PC-9 (cell line): ENCODE data around the gene TMA7B. TPM values are rescaled to one million over a fixed set of nuclear protein-coding genes. Genes with fewer than 3 reads are reported as not detected.

ENCODE experiments used
- BruUV-seq: library from RNA; stranded (reverse); fragments of 400-500 nt; replicated peaks from 2 replicates; lab custom pipeline; 2021; lab: Mats Ljungman, UMichigan
- CTCF ChIA-PET: fragments of 300-600 bp; sonication (Branson Sonifier 250); formaldehyde crosslinking; loops from one replicate; lab custom pipeline; 2022; ENCODE audit warnings: antibody characterized with exemption; lab: Charles Lee
- POLR2A ChIA-PET: fragments of 300-600 bp; sonication (Branson Sonifier 250); formaldehyde crosslinking; loops from one replicate; lab custom pipeline; 2022; ENCODE audit warnings: antibody characterized with exemption; ENCODE audit not compliant: unreplicated experiment; lab: Charles Lee
- DNase-seq, 2 experiments: peaks; one replicate each; pipeline versions ENCODE4 v3.0.0 to v3.0.0-alpha.2; 2015 to 2022; ENCODE audit warnings: mixed read lengths in 1 of 2
- H2AFZ ChIP-seq: fragments of 200-600 bp; sonication (generic); 2 replicates; pipeline ENCODE4 v1.8.1; 2017; ENCODE audit warnings: antibody characterized with exemption
- H3F3A ChIP-seq: fragments of 200-600 bp; sonication (generic); 2 replicates; pipeline ENCODE4 v1.8.1; 2017; ENCODE audit warnings: antibody characterized with exemption, mild to moderate bottlenecking, low read depth; ENCODE audit not compliant: insufficient read depth
- H3K27ac ChIP-seq: fragments of 200-600 bp; sonication (generic); 2 replicates; pipeline ENCODE4 v1.6.1; 2016; ENCODE audit warnings: mixed run types
- H3K27me3 ChIP-seq: fragments of 200-600 bp; sonication (generic); 2 replicates; pipeline ENCODE4 v1.6.1; 2016; ENCODE audit warnings: low read depth, mixed run types; ENCODE audit not compliant: insufficient read depth
- H3K36me3 ChIP-seq: fragments of 200-600 bp; sonication (generic); 2 replicates; pipeline ENCODE4 v1.6.1; 2016; ENCODE audit warnings: low read depth, mixed run types
- H3K4me1 ChIP-seq: fragments of 200-600 bp; sonication (generic); replicated peaks from 2 replicates; pipeline ENCODE4 v1.6.1; 2016; ENCODE audit warnings: mixed run types; ENCODE audit not compliant: insufficient read depth
- H3K4me2 ChIP-seq: fragments of 200-600 bp; sonication (generic); 2 replicates; pipeline ENCODE4 v1.6.1; 2017; ENCODE audit warnings: mixed run types
- H3K4me3 ChIP-seq: fragments of 200-600 bp; sonication (generic); 2 replicates; pipeline ENCODE4 v1.6.1; 2016; ENCODE audit warnings: mixed run types
- H3K79me2 ChIP-seq: fragments of 200-600 bp; sonication (generic); 2 replicates; pipeline ENCODE4 v1.6.1; 2017; ENCODE audit warnings: low read depth, mixed run types
- H3K9me2 ChIP-seq: fragments of 200-600 bp; sonication (generic); 2 replicates; pipeline ENCODE4 v1.8.1; 2017; ENCODE audit warnings: mild to moderate bottlenecking; ENCODE audit not compliant: insufficient read depth
- H3K9me3 ChIP-seq: fragments of 200-600 bp; sonication (generic); 2 replicates; pipeline ENCODE4 v1.8.1; 2016; ENCODE audit warnings: low read depth; ENCODE audit not compliant: insufficient read depth
- H4K20me1 ChIP-seq: fragments of 200-600 bp; sonication (generic); 2 replicates; pipeline ENCODE4 v1.8.1; 2017; ENCODE audit not compliant: insufficient read depth
- CTCF ChIP-seq: fragments of 200-600 bp; sonication (generic); conservative IDR thresholded peaks from 2 replicates; pipeline ENCODE4 v1.6.1; 2017; ENCODE audit warnings: mixed run types, antibody characterized with exemption, mild to moderate bottlenecking, moderate library complexity
- EZH2 ChIP-seq: fragments of 200-600 bp; sonication (generic); IDR thresholded peaks from 2 replicates; pipeline ENCODE4 v1.8.0; 2017; ENCODE audit warnings: antibody characterized with exemption, low read depth
- intact Hi-C: fragments of 100-400 bp; cut with micrococcal nuclease; formaldehyde crosslinking; loops from one replicate; pipeline ENCODE4 v1.10.0; 2022; ENCODE audit not compliant: unreplicated experiment
- total RNA-seq: library from RNA; stranded (reverse); gene quantifications from 2 replicates; pipeline ENCODE4 v1.2.3, GENCODE V29; 2021

Gene TMA7B
- total RNA-seq, 1 experiment from 2014 or later = not detected

- H3K27ac ChIP-seq = no peak overlapping the region
- H3K9me2 ChIP-seq = no peaks in the 10 kb centered on the region
- no peak overlapping the region for H3K4me2 ChIP-seq
- ChIA-PET POLR2A (no interaction called here), CTCF (no interaction called here)
- no peaks in the 10 kb centered on the region for H3K36me3 ChIP-seq
- TF ChIP-seq CTCF = no peak
- TF ChIP-seq EZH2 = no peak
- no peaks in the 10 kb centered on the region for H3K9me3 ChIP-seq
- DNase-seq = no peak
- intact Hi-C loops = no loop called here
- BruUV-seq = no TSS peak
- no peaks in the 10 kb centered on the region for H3F3A ChIP-seq
- no peak overlapping the region for H2AFZ ChIP-seq
- H4K20me1 ChIP-seq = no peaks in the 10 kb centered on the region
- H3K4me1 ChIP-seq = no peaks in the 10 kb centered on the region
- no peak overlapping the region for H3K4me3 ChIP-seq
- peaks cover 87% of the 10 kb centered on the region for H3K27me3 ChIP-seq
- no peaks in the 10 kb centered on the region for H3K79me2 ChIP-seq
These were observed 40.0 kb upstream of the TMA7B start for GRCh38 chr22:39920134-39920743.

DNA sequence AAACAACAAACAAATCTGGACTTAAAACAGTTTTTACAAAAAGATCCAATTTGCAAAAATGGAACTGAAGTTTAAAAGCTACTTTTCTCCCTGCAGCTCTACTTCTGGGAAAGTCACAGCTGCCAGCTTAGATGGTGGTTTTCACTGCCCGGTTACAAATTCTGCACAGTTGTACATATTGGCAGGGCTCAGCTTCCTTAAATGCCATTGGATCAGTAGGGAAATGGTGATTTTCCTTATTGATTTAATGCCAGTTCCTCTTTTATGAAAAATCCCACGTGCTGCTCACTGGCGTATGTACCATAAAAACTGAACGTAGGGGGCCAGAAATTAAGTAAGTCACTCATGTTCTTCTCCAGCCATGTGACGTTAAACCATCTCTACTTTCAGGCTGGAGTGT lies 36.5 kb upstream of the TMA7B start:
- H3K4me1 ChIP-seq = no peaks in the 10 kb centered on the region
- intact Hi-C loops = no loop called here
- CTCF ChIA-PET = no interaction called here
- no peak overlapping the region for H2AFZ ChIP-seq
- H3K4me3 ChIP-seq = no peak overlapping the region
- no peak for DNase-seq
- H3K36me3 ChIP-seq = no peaks in the 10 kb centered on the region
- POLR2A ChIA-PET = interaction anchor here (0.7 to 0.8 kb wide), 2 partner anchors 713 to 1224 kb away, joined by 3 read pairs; no protein-coding TSS in a partner anchor
- H3K79me2 ChIP-seq = no peaks in the 10 kb centered on the region
- no TSS peak for BruUV-seq
- H3F3A ChIP-seq = no peaks in the 10 kb centered on the region
- no peak overlapping the region for H3K27ac ChIP-seq
- no peaks in the 10 kb centered on the region for H3K9me2 ChIP-seq
- H3K27me3 ChIP-seq = peaks cover 93% of the 10 kb centered on the region
- H3K4me2 ChIP-seq = no peak overlapping the region
- H4K20me1 ChIP-seq = no peaks in the 10 kb centered on the region
- no peaks in the 10 kb centered on the region for H3K9me3 ChIP-seq
- TF ChIP-seq EZH2 = no peak
- TF ChIP-seq CTCF = no peak

DNA sequence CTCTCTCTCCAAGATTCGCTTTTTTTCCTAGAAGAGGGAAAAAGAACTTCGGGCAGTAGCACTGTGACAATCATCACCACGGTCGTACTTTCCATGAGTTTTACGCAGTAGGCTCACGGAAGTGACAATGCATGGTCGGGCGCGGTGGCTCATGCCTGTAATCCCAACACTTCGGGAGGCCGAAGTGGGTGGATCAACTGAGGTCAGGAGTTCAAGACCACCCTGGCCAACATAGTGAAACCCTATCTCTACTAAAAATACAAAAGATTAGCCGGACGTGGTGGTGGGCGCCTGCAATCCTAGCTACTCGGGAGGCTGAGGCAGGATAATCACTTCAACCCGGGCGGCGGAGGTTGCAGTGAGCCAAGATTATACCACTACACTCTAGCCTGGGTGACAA lies 35.9 kb upstream of the TMA7B start:
- H4K20me1 ChIP-seq = no peaks in the 10 kb centered on the region
- no TSS peak for BruUV-seq
- no peaks in the 10 kb centered on the region for H3K79me2 ChIP-seq
- H3K4me1 ChIP-seq = no peaks in the 10 kb centered on the region
- no peak for DNase-seq
- POLR2A ChIA-PET = interaction anchor here (0.6 to 0.7 kb wide), 2 partner anchors 52 to 307 kb away, joined by 3 to 5 read pairs; no protein-coding TSS in a partner anchor
- no peaks in the 10 kb centered on the region for H3K9me3 ChIP-seq
- no peak overlapping the region for H3K4me2 ChIP-seq
- H3K4me3 ChIP-seq = no peak overlapping the region
- H3K9me2 ChIP-seq = no peaks in the 10 kb centered on the region
- no peak for TF ChIP-seq CTCF
- no peak for TF ChIP-seq EZH2
- H3K36me3 ChIP-seq = no peaks in the 10 kb centered on the region
- CTCF ChIA-PET = no interaction called here
- no peaks in the 10 kb centered on the region for H3F3A ChIP-seq
- H3K27ac ChIP-seq = no peak overlapping the region
- intact Hi-C loops = no loop called here
- H2AFZ ChIP-seq = no peak overlapping the region
- H3K27me3 ChIP-seq = peaks cover 95% of the 10 kb centered on the region
